Natural killer cell treated with Interleukin-12 subunit alpha and Interleukin-12 subunit beta and Interleukin-15 and Interleukin-18, amount 100 ng/mL, for 72 hours (primary cell): ENCODE measurements around the gene RBM39. TPM values are rescaled to one million over a fixed set of nuclear protein-coding genes. Genes with fewer than 3 reads are reported as not detected.

Source experiments
- ATAC-seq, 2 donors: fragments of 150-1000 bp; cut with Tn5 transposase in 1 of 2; sonication (Bioruptor Pico), chemical (Tn5 transposase) in 1 of 2; 2 replicates each; pipeline ENCODE4 v1.10.0; 2021
- DNase-seq: peaks from one replicate; pipeline ENCODE4 v3.0.0; 2022; ENCODE audit warnings: low spot score
- H3K27ac Mint-ChIP-seq, 2 donors: 1 replicate in 1 of 2; 2 replicates in 1 of 2; pipeline ENCODE4 v1.8.0; 2022; ENCODE audit warnings: mixed read lengths in 2 of 2, mild to moderate bottlenecking in 1 of 2, moderate library complexity in 1 of 2
- H3K27me3 Mint-ChIP-seq, 2 donors: 1 replicate in 1 of 2; 2 replicates in 1 of 2; pipeline ENCODE4 v1.8.0; 2022; ENCODE audit warnings: mixed read lengths in 2 of 2
- H3K36me3 Mint-ChIP-seq: one replicate; pipeline ENCODE4 v1.8.0; 2022; ENCODE audit warnings: mixed read lengths
- H3K4me1 Mint-ChIP-seq, 2 donors: 1 replicate in 1 of 2; 2 replicates in 1 of 2; pipeline ENCODE4 v1.8.0; 2022; ENCODE audit warnings: low read depth in 2 of 2, mixed read lengths in 2 of 2, mild to moderate bottlenecking in 1 of 2
- H3K4me3 Mint-ChIP-seq: one replicate; pipeline ENCODE4 v1.8.0; 2022; ENCODE audit warnings: mixed read lengths
- H3K9me3 Mint-ChIP-seq: 2 replicates; pipeline ENCODE4 v1.8.0; 2022; ENCODE audit warnings: mixed read lengths
- total RNA-seq, 2 donors: library from RNA; stranded (reverse); gene quantifications; one replicate each; pipeline ENCODE4 v1.2.3, GENCODE V29; 2022

Gene RBM39
- total RNA-seq, 2 donors from 2014 or later, result 404 to 438 TPM

GRCh38 chr20:35654415-35654814 is 87.6 kb downstream of the RBM39 start:
- H3K36me3 Mint-ChIP-seq, result peaks cover 4% of the 10 kb centered on the region
- ATAC-seq (no peak), DNase-seq (no peak)
- H3K4me1 Mint-ChIP-seq, result peaks cover 28 to 35% of the 10 kb centered on the region in 2 donors
- H3K27me3 Mint-ChIP-seq, result no peaks in the 10 kb centered on the region
- H3K27ac Mint-ChIP-seq, result no peak overlapping the region
- no peaks in the 10 kb centered on the region for H3K9me3 Mint-ChIP-seq
- no peak overlapping the region for H3K4me3 Mint-ChIP-seq

DNA sequence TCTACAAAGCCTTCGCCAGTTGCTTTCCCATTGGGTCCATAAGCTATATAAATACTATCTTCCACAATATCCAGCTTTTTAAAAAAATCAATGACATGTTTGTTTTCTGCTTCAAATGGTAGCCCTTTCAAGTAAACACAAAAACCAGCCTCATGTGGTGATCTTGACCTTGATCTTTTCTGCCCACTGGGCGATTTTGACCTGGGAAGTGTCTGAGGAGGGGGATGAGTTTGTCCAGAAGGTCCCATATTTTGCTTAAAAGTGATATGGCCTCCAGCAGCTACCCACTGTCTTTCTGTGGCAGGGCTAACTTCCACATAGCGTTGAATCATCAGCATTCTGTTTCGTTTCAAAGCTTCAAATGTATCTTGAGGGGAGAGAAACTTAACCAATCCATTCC is 88.2 kb downstream of the RBM39 start:
- Mint-ChIP-seq H3K27ac (no peak overlapping the region), H3K36me3 (peaks cover 4% of the 10 kb centered on the region), H3K27me3 (no peaks in the 10 kb centered on the region), H3K9me3 (no peaks in the 10 kb centered on the region), H3K4me1 (peaks cover 24 to 32% of the 10 kb centered on the region in 2 donors), H3K4me3 (no peak overlapping the region)
- no peak for ATAC-seq
- DNase-seq, result no peak

Other genes starting within 250 kb of the RBM39 start
- gene C20orf173, start 212.6 kb downstream of the RBM39 start, total RNA-seq, result not detected
- 100 to 1,000 TPM; 129 to 164 TPM for gene ERGIC3, start 200.2 kb downstream of the RBM39 start, total RNA-seq
- 1 to 10 TPM; 5.9 to 6.3 TPM for gene SPAG4, start 126.4 kb downstream of the RBM39 start, total RNA-seq
- 100 to 1,000 TPM; 266 to 324 TPM for gene CPNE1, start 77.4 kb downstream of the RBM39 start, total RNA-seq
- 100 to 1,000 TPM; 125 to 143 TPM for gene RBM12, start 77.4 kb downstream of the RBM39 start, total RNA-seq
- 10 to 100 TPM; 27.0 to 37.4 TPM for gene NFS1, start 42.9 kb downstream of the RBM39 start, total RNA-seq
- gene ROMO1, start 42.9 kb downstream of the RBM39 start, total RNA-seq, result 100 to 1,000 TPM in 1 of 2 donors, 10 to 100 TPM in 1; 71.0 to 101 TPM
- gene PHF20, start 29.8 kb upstream of the RBM39 start, total RNA-seq, result 10 to 100 TPM; 60.4 to 88.6 TPM
- 10 to 100 TPM; 44.8 to 55.4 TPM for gene SCAND1, start 212.2 kb upstream of the RBM39 start, total RNA-seq
- 1 to 10 TPM; 4.8 to 6.8 TPM for gene CNBD2, start 226.3 kb upstream of the RBM39 start, total RNA-seq